Measurements from ENCODE around the gene DOCK7.

The DOCK7 gene

GRCh38 chr1:62484824-62485468 is 203.2 kb downstream of the DOCK7 start:
- H3K4me3 ChIP-seq (ENCODE audit: low read depth, low read length): no peak overlapping the region
- DNase-seq (ENCODE audit: low read depth): no peak
- in situ Hi-C loops (cut with HindIII; ENCODE audit: low sequenced_read_pairs): no loop called here
- TF ChIP-seq CTCF (IDR thresholded peaks at IDR 0.05; ENCODE audit: low read depth, low read length, missing control alignments): no peak

GRCh38 chr1:62481681-62482080 is 206.5 kb downstream of the DOCK7 start:
- H3K4me3 ChIP-seq (ENCODE audit: low read depth, low read length): no peak overlapping the region
- TF ChIP-seq CTCF (IDR thresholded peaks at IDR 0.05; ENCODE audit: low read depth, low read length, missing control alignments): no peak
- in situ Hi-C loops (cut with HindIII; ENCODE audit: low sequenced_read_pairs): no loop called here
- DNase-seq (ENCODE audit: low read depth): no peak

- in situ Hi-C loops (cut with HindIII; ENCODE audit: low sequenced_read_pairs): no loop called here
- TF ChIP-seq CTCF (IDR thresholded peaks at IDR 0.05; ENCODE audit: low read depth, low read length, missing control alignments): no peak
- no peak overlapping the region for H3K4me3 ChIP-seq (ENCODE audit: low read depth, low read length)
- no peak for DNase-seq (ENCODE audit: low read depth)
Measured at GRCh38 chr1:62476525-62477219, 211.5 kb downstream of the DOCK7 start.

GRCh38 chr1:62467092-62467491 is 221.1 kb downstream of the DOCK7 start:
- no peak overlapping the region for H3K4me3 ChIP-seq (ENCODE audit: low read depth, low read length)
- in situ Hi-C loops (cut with HindIII; ENCODE audit: low sequenced_read_pairs): no loop called here
- no peak for TF ChIP-seq CTCF (IDR thresholded peaks at IDR 0.05; ENCODE audit: low read depth, low read length, missing control alignments)
- no peak for DNase-seq (ENCODE audit: low read depth)

- DNase-seq (ENCODE audit: low read depth): no peak
- TF ChIP-seq CTCF (IDR thresholded peaks at IDR 0.05; ENCODE audit: low read depth, low read length, missing control alignments): no peak
- in situ Hi-C loops (cut with HindIII; ENCODE audit: low sequenced_read_pairs): no loop called here
- no peak overlapping the region for H3K4me3 ChIP-seq (ENCODE audit: low read depth, low read length)
Measured at GRCh38 chr1:62462370-62462769, 225.8 kb downstream of the DOCK7 start.

- TF ChIP-seq CTCF (IDR thresholded peaks at IDR 0.05; ENCODE audit: low read depth, low read length, missing control alignments): no peak
- in situ Hi-C loops (cut with HindIII; ENCODE audit: low sequenced_read_pairs): no loop called here
- DNase-seq (ENCODE audit: low read depth): no peak
- H3K4me3 ChIP-seq (ENCODE audit: low read depth, low read length): no peak overlapping the region
Measured at GRCh38 chr1:62457955-62458354, 230.2 kb downstream of the DOCK7 start.
